Measurements from ENCODE around the gene PER2. TPM values are rescaled to one million over a fixed set of nuclear protein-coding genes. Genes with fewer than 3 reads are reported as not detected.
"Not testable (repeated sequence)": the region's sequence is repeated elsewhere in the genome, so short reads cannot be mapped to it uniquely, and the experiment has no call there.

The PER2 gene
- total and polyA plus RNA-seq, 2 experiments from 2014 or later = 2.3 to 6.2 TPM

GRCh38 chr2:238272156-238272555 is 16.3 kb downstream of the PER2 start:
- Histone ChIP-seq H3K4me3 (no peak overlapping the region), H3K4me2 (ENCODE audit: unreplicated experiment) (no peak overlapping the region), H4K20me1 (ENCODE audit: insufficient read depth) (no peaks in the 10 kb centered on the region), H3K9me2 (ENCODE audit: insufficient read depth) (no peaks in the 10 kb centered on the region), H3K9me3 (ENCODE audit: low read depth) (no peaks in the 10 kb centered on the region), H3K36me3 (ENCODE audit: low read depth) (no peaks in the 10 kb centered on the region), H3K79me2 (ENCODE audit: insufficient read depth) (no peaks in the 10 kb centered on the region), H2AFZ (no peak overlapping the region), H3K27ac (no peak overlapping the region), H3K9ac (no peak overlapping the region), H3F3A (ENCODE audit: insufficient read depth) (no peaks in the 10 kb centered on the region), H3K4me1 (ENCODE audit: insufficient read depth) (no peaks in the 10 kb centered on the region), H3K27me3 (replicated peaks; ENCODE audit: insufficient read depth) (no peaks in the 10 kb centered on the region)
- no peak for TF ChIP-seq EZH2phosphoT487 (IDR thresholded peaks at IDR 0.05; ENCODE audit: insufficient read depth, low read depth)
- TF ChIP-seq EZH2 (IDR thresholded peaks at IDR 0.05; ENCODE audit: insufficient read depth, poor library complexity, severe bottlenecking) = no peak
- no peak for DNase-seq
- WGBS, 2 experiments (ENCODE audit: low coverage in 1 of 2, low lambda C conversion rate in 2 of 2, missing lambda C conversion rate in 2 of 2) = 98% methylated on average over 4 of the region's 4 CpGs
- in situ Hi-C loops (cut with MboI) = loop anchor here (25.0 kb wide), 1 partner anchor 685 kb away; the partner anchor contains the start of gene RAB17

- H3K9me2 ChIP-seq (ENCODE audit: insufficient read depth); H3K27me3 ChIP-seq (replicated peaks; ENCODE audit: insufficient read depth); H3K4me2 ChIP-seq (ENCODE audit: unreplicated experiment); H3K79me2 ChIP-seq (ENCODE audit: insufficient read depth); H3K27ac ChIP-seq; H3K4me1 ChIP-seq (ENCODE audit: insufficient read depth); H3K36me3 ChIP-seq (ENCODE audit: low read depth); DNase-seq; H3K4me3 ChIP-seq; H3K9ac ChIP-seq; H3F3A ChIP-seq (ENCODE audit: insufficient read depth); H2AFZ ChIP-seq; H4K20me1 ChIP-seq (ENCODE audit: insufficient read depth); H3K9me3 ChIP-seq (ENCODE audit: low read depth): not testable (repeated sequence)
- in situ Hi-C loops (cut with MboI) = loop anchor here (25.0 kb wide), 1 partner anchor 684 kb away; the partner anchor contains the start of gene RAB17
- 82 to 84% methylated on average over 8 of the region's 8 CpGs for WGBS, 2 experiments (ENCODE audit: low coverage in 1 of 2, low lambda C conversion rate in 2 of 2, missing lambda C conversion rate in 2 of 2)
Observed at GRCh38 chr2:238271686-238272085, 16.7 kb downstream of the PER2 start.

GRCh38 chr2:238271061-238271554 is 17.3 kb downstream of the PER2 start:
- H3K9me2 ChIP-seq (ENCODE audit: insufficient read depth) = no peaks in the 10 kb centered on the region
- DNase-seq = no peak
- in situ Hi-C loops (cut with MboI) = loop anchor here (25.0 kb wide), 1 partner anchor 684 kb away; the partner anchor contains the start of gene RAB17
- H3F3A ChIP-seq (ENCODE audit: insufficient read depth) = no peaks in the 10 kb centered on the region
- no peak for TF ChIP-seq EZH2phosphoT487 (IDR thresholded peaks at IDR 0.05; ENCODE audit: insufficient read depth, low read depth)
- no peak for TF ChIP-seq EZH2 (IDR thresholded peaks at IDR 0.05; ENCODE audit: insufficient read depth, poor library complexity, severe bottlenecking)
- no peak overlapping the region for H3K4me2 ChIP-seq (ENCODE audit: unreplicated experiment)
- no peaks in the 10 kb centered on the region for H3K27me3 ChIP-seq (replicated peaks; ENCODE audit: insufficient read depth)
- no peak overlapping the region for H3K9ac ChIP-seq
- H3K4me3 ChIP-seq = no peak overlapping the region
- H3K79me2 ChIP-seq (ENCODE audit: insufficient read depth) = no peaks in the 10 kb centered on the region
- H2AFZ ChIP-seq = no peak overlapping the region
- H4K20me1 ChIP-seq (ENCODE audit: insufficient read depth) = no peaks in the 10 kb centered on the region
- WGBS, 2 experiments (ENCODE audit: low coverage in 1 of 2, low lambda C conversion rate in 2 of 2, missing lambda C conversion rate in 2 of 2) = 81 to 83% methylated on average over 13 of the region's 13 CpGs
- no peaks in the 10 kb centered on the region for H3K4me1 ChIP-seq (ENCODE audit: insufficient read depth)
- no peaks in the 10 kb centered on the region for H3K9me3 ChIP-seq (ENCODE audit: low read depth)
- H3K27ac ChIP-seq = no peak overlapping the region
- no peaks in the 10 kb centered on the region for H3K36me3 ChIP-seq (ENCODE audit: low read depth)

- no peak for TF ChIP-seq EZH2phosphoT487 (IDR thresholded peaks at IDR 0.05; ENCODE audit: insufficient read depth, low read depth)
- no peak for TF ChIP-seq EZH2 (IDR thresholded peaks at IDR 0.05; ENCODE audit: insufficient read depth, poor library complexity, severe bottlenecking)
- no peaks in the 10 kb centered on the region for H3K9me2 ChIP-seq (ENCODE audit: insufficient read depth)
- H3K9me3 ChIP-seq (ENCODE audit: low read depth) = no peaks in the 10 kb centered on the region
- no peaks in the 10 kb centered on the region for H3K4me1 ChIP-seq (ENCODE audit: insufficient read depth)
- 93 to 94% methylated on average over 9 of the region's 9 CpGs for WGBS, 2 experiments (ENCODE audit: low coverage in 1 of 2, low lambda C conversion rate in 2 of 2, missing lambda C conversion rate in 2 of 2)
- H3K9ac ChIP-seq = no peak overlapping the region
- in situ Hi-C loops (cut with MboI) = loop anchor here (25.0 kb wide), 1 partner anchor 683 kb away; the partner anchor contains the start of gene RAB17
- no peaks in the 10 kb centered on the region for H3F3A ChIP-seq (ENCODE audit: insufficient read depth)
- no peaks in the 10 kb centered on the region for H3K36me3 ChIP-seq (ENCODE audit: low read depth)
- H3K27me3 ChIP-seq (replicated peaks; ENCODE audit: insufficient read depth) = no peaks in the 10 kb centered on the region
- DNase-seq = no peak
- H3K79me2 ChIP-seq (ENCODE audit: insufficient read depth) = no peaks in the 10 kb centered on the region
- H4K20me1 ChIP-seq (ENCODE audit: insufficient read depth) = no peaks in the 10 kb centered on the region
- no peak overlapping the region for H3K27ac ChIP-seq
- H3K4me3 ChIP-seq = no peak overlapping the region
- H3K4me2 ChIP-seq (ENCODE audit: unreplicated experiment) = no peak overlapping the region
- no peak overlapping the region for H2AFZ ChIP-seq
Observed at GRCh38 chr2:238270606-238271005, 17.8 kb downstream of the PER2 start.

GRCh38 chr2:238269741-238270140 is 18.7 kb downstream of the PER2 start:
- H3K27me3 ChIP-seq (replicated peaks; ENCODE audit: insufficient read depth) = no peaks in the 10 kb centered on the region
- no peaks in the 10 kb centered on the region for H3K4me1 ChIP-seq (ENCODE audit: insufficient read depth)
- no peaks in the 10 kb centered on the region for H3K9me2 ChIP-seq (ENCODE audit: insufficient read depth)
- H3K27ac ChIP-seq = no peak overlapping the region
- no peak overlapping the region for H3K4me3 ChIP-seq
- WGBS, 2 experiments (ENCODE audit: low coverage in 1 of 2, low lambda C conversion rate in 2 of 2, missing lambda C conversion rate in 2 of 2) = 85 to 89% methylated on average over 6 of the region's 6 CpGs
- no peaks in the 10 kb centered on the region for H3K9me3 ChIP-seq (ENCODE audit: low read depth)
- no peak overlapping the region for H3K4me2 ChIP-seq (ENCODE audit: unreplicated experiment)
- H3F3A ChIP-seq (ENCODE audit: insufficient read depth) = no peaks in the 10 kb centered on the region
- no peak for DNase-seq
- H4K20me1 ChIP-seq (ENCODE audit: insufficient read depth) = no peaks in the 10 kb centered on the region
- in situ Hi-C loops (cut with MboI) = loop anchor here (10.0 to 25.0 kb wide), 2 partner anchors 405 to 682 kb away; partner anchors contain the start of gene RAB17
- H3K9ac ChIP-seq = no peak overlapping the region
- H3K36me3 ChIP-seq (ENCODE audit: low read depth) = no peaks in the 10 kb centered on the region
- no peak overlapping the region for H2AFZ ChIP-seq
- no peaks in the 10 kb centered on the region for H3K79me2 ChIP-seq (ENCODE audit: insufficient read depth)
- TF ChIP-seq EZH2phosphoT487 (IDR thresholded peaks at IDR 0.05; ENCODE audit: insufficient read depth, low read depth) = no peak
- no peak for TF ChIP-seq EZH2 (IDR thresholded peaks at IDR 0.05; ENCODE audit: insufficient read depth, poor library complexity, severe bottlenecking)

All from GM23248 (cell line).